Psoas muscle (tissue), 8 donors: ENCODE results near the gene PSMB7. TPM values are rescaled to one million over a fixed set of nuclear protein-coding genes. Genes with fewer than 3 reads are reported as not detected.

Experiments used
- ATAC-seq, 4 donors: fragments of 200-7000 bp; cut with Tn5 transposase; one replicate each; pipeline ENCODE4 v1.9.1; 2020; ENCODE audit warnings: moderate library complexity in 3 of 4, mild to moderate bottlenecking in 2 of 4
- DNase-seq, 2 donors: peaks; one replicate each; pipeline ENCODE4 v3.0.0-alpha.2; 2020
- H3K27ac ChIP-seq: fragments of 200-600 bp; one replicate; pipeline ENCODE4 v1.8.0; 2022
- H3K27me3 ChIP-seq, 3 donors: fragments of 200-600 bp in 1 of 3; one replicate each; pipeline versions ENCODE4 v1.6.1 to v1.8.0; 2013 to 2022; ENCODE audit warnings: low read length in 2 of 3, mild to moderate bottlenecking in 2 of 3, moderate library complexity in 1 of 3; ENCODE audit not compliant: insufficient read depth in 3 of 3
- H3K36me3 ChIP-seq, 2 donors: fragments of 200-600 bp in 1 of 2; one replicate each; pipeline versions ENCODE4 v1.6.1 to v1.8.0; 2013 to 2022; ENCODE audit warnings: low read depth in 1 of 2, mild to moderate bottlenecking in 1 of 2, moderate library complexity in 1 of 2; ENCODE audit not compliant: insufficient read depth in 1 of 2
- H3K4me1 ChIP-seq: fragments of 200-600 bp; one replicate; pipeline ENCODE4 v1.8.0; 2022
- H3K4me3 ChIP-seq: fragments of 200-600 bp; one replicate; pipeline ENCODE4 v1.8.0; 2022; ENCODE audit warnings: mild to moderate bottlenecking
- H3K9me3 ChIP-seq: fragments of 200-600 bp; one replicate; pipeline ENCODE4 v1.8.0; 2022
- WGBS, 3 donors: extraction: QIAGEN DNeasy Blood & Tissue Kit; methylation state at CpG; one replicate each; pipeline versions ENCODE4 v1.1.6 to v1.1.7; 2013; 5-methylcytosine and 5-hydroxymethylcytosine counted together
- intact Hi-C, 2 donors: fragments of 100-400 bp; cut with DNase I; formaldehyde crosslinking; loops; one replicate each; pipeline versions ENCODE4 v1.11.0 to v1.14.2; 2022
- polyA plus RNA-seq, 3 donors: library from polyadenylated mRNA; stranded (reverse); fragments of 200-250 nt; gene quantifications; one replicate each; pipeline ENCODE4 v1.2.3, GENCODE V29; 2013
- total RNA-seq, 4 donors: library from RNA; stranded (reverse); fragmentation: NEBNext Ultra II Directional in 2 of 4; extraction: Animal tissue kit (Norgen Biotek cat#: 25700) in 2 of 4; gene quantifications; one replicate each; pipeline versions ENCODE4 v1.2.1 to v1.2.4, GENCODE V29; 2021 to 2023
- TF ChIP-seq, protein P1 (sequence below): fragments of 200-600 bp; IDR thresholded peaks from one replicate; pipeline ENCODE4 v1.8.0; 2022; ENCODE audit warnings: antibody characterized with exemption
- donor health status: healthy with polysubstance abuse.
- donor health status: DM: no; HTN: no; CAD: no; lungs with moderate emphysema.
- donor health status: Bipolar disorder and iron deficiency.
- donor health status: healthy.
- donor health status: DM: yes; HTN: yes; CAD: no.
- donor health status: DM: no; HTN: no; CAD: no.
- donor health status: DM: no; HTN: no; CAD: no.
- donor health status: DM: yes; HTN: yes; CAD: no.

Gene PSMB7
- total and polyA plus RNA-seq, 7 donors, result 144 to 421 (median 189) TPM

GRCh38 chr9:124454296-124454695 is 39.1 kb upstream of the PSMB7 start:
- DNase-seq (no peak), ATAC-seq (no peak)
- H3K4me3 ChIP-seq, result no peak overlapping the region
- intact Hi-C loops, result no loop called here
- H3K4me1 ChIP-seq, result no peaks in the 10 kb centered on the region
- no peaks in the 10 kb centered on the region for H3K9me3 ChIP-seq
- WGBS, 3 donors, result 73 to 78% (median 74%) methylated on average over 9 of the region's 9 CpGs
- H3K36me3 ChIP-seq, result no peaks in the 10 kb centered on the region
- no peak overlapping the region for H3K27ac ChIP-seq
- TF ChIP-seq, protein P1, sequence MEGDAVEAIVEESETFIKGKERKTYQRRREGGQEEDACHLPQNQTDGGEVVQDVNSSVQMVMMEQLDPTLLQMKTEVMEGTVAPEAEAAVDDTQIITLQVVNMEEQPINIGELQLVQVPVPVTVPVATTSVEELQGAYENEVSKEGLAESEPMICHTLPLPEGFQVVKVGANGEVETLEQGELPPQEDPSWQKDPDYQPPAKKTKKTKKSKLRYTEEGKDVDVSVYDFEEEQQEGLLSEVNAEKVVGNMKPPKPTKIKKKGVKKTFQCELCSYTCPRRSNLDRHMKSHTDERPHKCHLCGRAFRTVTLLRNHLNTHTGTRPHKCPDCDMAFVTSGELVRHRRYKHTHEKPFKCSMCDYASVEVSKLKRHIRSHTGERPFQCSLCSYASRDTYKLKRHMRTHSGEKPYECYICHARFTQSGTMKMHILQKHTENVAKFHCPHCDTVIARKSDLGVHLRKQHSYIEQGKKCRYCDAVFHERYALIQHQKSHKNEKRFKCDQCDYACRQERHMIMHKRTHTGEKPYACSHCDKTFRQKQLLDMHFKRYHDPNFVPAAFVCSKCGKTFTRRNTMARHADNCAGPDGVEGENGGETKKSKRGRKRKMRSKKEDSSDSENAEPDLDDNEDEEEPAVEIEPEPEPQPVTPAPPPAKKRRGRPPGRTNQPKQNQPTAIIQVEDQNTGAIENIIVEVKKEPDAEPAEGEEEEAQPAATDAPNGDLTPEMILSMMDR, result no peak
- H3K27me3 ChIP-seq, result peaks cover 0 to 50% (median 24%) of the 10 kb centered on the region in 3 donors

- H3K4me1 ChIP-seq, result no peaks in the 10 kb centered on the region
- ATAC-seq, result no peak
- TF ChIP-seq, protein P1, result no peak
- H3K4me3 ChIP-seq, result peak overlapping the region; percentile 49
- intact Hi-C loops, result no loop called here
- no peak for DNase-seq
- H3K27ac ChIP-seq, result no peak overlapping the region
- WGBS, 3 donors, result 21 to 29% (median 23%) methylated on average over 22 to 35 of the region's 35 CpGs
- no peaks in the 10 kb centered on the region for H3K9me3 ChIP-seq
- no peaks in the 10 kb centered on the region for H3K36me3 ChIP-seq
- H3K27me3 ChIP-seq, result peaks cover 0 to 54% (median 24%) of the 10 kb centered on the region in 3 donors
Observed at GRCh38 chr9:124453586-124454191, 38.4 kb upstream of the PSMB7 start.

DNA sequence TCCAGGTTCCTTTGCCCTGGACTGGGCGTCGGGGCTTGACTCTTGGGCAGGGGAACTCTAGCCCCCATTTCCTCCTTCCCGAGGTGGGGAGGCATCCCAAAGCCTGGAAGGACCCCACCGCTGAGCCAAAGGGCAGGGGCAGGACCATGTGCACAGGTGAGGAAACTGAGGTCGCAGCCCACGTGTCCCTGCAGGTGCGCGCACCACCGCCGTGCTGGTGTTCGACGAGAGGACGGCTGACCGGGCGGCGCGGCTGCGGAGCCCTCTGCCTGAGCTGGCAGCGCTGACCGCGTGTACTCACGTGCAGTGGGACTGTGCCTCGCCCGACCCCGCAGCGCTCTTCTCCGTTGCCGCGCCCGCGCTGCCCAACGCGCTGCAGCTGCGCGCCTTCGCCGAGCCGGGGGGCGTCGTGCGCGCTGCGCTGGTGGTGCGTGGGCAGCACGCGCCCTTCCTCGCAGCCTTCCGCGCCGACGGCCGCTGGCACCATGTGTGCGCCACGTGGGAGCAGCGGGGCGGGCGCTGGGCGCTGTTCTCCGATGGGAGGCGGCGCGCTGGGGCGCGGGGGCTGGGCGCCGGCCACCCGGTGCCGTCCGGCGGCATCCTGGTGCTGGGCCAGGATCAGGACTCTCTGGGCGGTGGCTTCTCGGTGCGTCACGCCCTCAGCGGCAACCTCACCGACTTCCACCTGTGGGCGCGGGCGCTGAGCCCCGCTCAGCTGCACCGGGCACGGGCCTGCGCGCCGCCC is 37.8 kb upstream of the PSMB7 start:
- Histone ChIP-seq H3K9me3 (no peaks in the 10 kb centered on the region), H3K36me3 (no peaks in the 10 kb centered on the region), H3K4me1 (no peaks in the 10 kb centered on the region), H3K27me3 (peaks cover 0 to 54% (median 24%) of the 10 kb centered on the region in 3 donors), H3K4me3 (peak overlapping the region; percentile 49), H3K27ac (no peak overlapping the region)
- 25 to 32% (median 28%) methylated on average over 41 to 85 of the region's 85 CpGs for WGBS, 3 donors
- intact Hi-C loops, result no loop called here
- ATAC-seq (no peak), DNase-seq (no peak)
- TF ChIP-seq, protein P1, result no peak

GRCh38 chr9:124452326-124452725 is 37.1 kb upstream of the PSMB7 start:
- 75 to 81% (median 79%) methylated on average over 17 to 19 of the region's 19 CpGs for WGBS, 3 donors
- Histone ChIP-seq H3K27me3 (peaks cover 0 to 54% (median 24%) of the 10 kb centered on the region in 3 donors), H3K36me3 (no peaks in the 10 kb centered on the region), H3K9me3 (no peaks in the 10 kb centered on the region), H3K27ac (no peak overlapping the region), H3K4me1 (no peaks in the 10 kb centered on the region), H3K4me3 (no peak overlapping the region)
- intact Hi-C loops, result no loop called here
- no peak for ATAC-seq
- TF ChIP-seq, protein P1, result no peak
- no peak for DNase-seq
